ENCODE data around the gene KRT37.

GRCh38 chr17:41393294-41393693 is 31.1 kb downstream of the KRT37 start:
- TF ChIP-seq CTCF (IDR thresholded peaks at IDR 0.05) (no peak), POLR2A (IDR thresholded peaks at IDR 0.05) (no peak)
